GM12878 (cell line): Measurements from ENCODE around the gene EHHADH. TPM values are rescaled to one million over a fixed set of nuclear protein-coding genes. Genes with fewer than 3 reads are reported as not detected.
A peak's percentile ranks its signal among the peaks of the same experiment; 100 is the strongest.

ENCODE experiments used
- ATAC-seq: fragments of 200-7000 bp; cut with Tn5 transposase; 3 replicates; pipeline ENCODE4 v1.9.1; 2020; ENCODE audit warnings: mild to moderate bottlenecking, moderate library complexity
- BruUV-seq: library from RNA; stranded (reverse); fragments of 400-500 nt; replicated peaks from 2 replicates; lab custom pipeline; 2021; lab: Mats Ljungman, UMichigan
- CTCF ChIA-PET: fragments of 300-600 bp; sonication (Branson Sonifier 250); formaldehyde crosslinking; extraction: SDS; loops from one replicate; lab custom pipeline; 2021; ENCODE audit warnings: inconsistent platforms; lab: Yijun Ruan, JAX
- POLR2A ChIA-PET: fragments of 350-600 bp; formaldehyde crosslinking; extraction: SDS; loops from one replicate; lab custom pipeline; 2021; ENCODE audit warnings: inconsistent platforms; lab: Charles Lee
- RAD21 ChIA-PET: fragments of 300-600 bp; sonication (Branson Sonifier 250); formaldehyde crosslinking; loops from one replicate; lab custom pipeline; 2023; ENCODE audit warnings: antibody characterized with exemption; ENCODE audit not compliant: unreplicated experiment; lab: Charles Lee
- SMC1A ChIA-PET: fragments of 300-600 bp; sonication (Branson Sonifier 250); formaldehyde crosslinking; loops from one replicate; lab custom pipeline; 2023; ENCODE audit not compliant: unreplicated experiment, uncharacterized antibody; lab: Charles Lee
- DNase-seq: peaks from one replicate; pipeline ENCODE4 v3.0.0-alpha.2; 2011; ENCODE audit warnings: low read depth, low spot score
- FAIRE-seq: peaks from 3 replicates; lab custom pipeline; 2011; peaks lifted over from hg19 to GRCh38; lab: Jason Lieb, UNC
- H2AFZ ChIP-seq: 2 replicates; pipeline ENCODE4 v1.6.0; 2011; ENCODE audit warnings: low read depth, low read length, control low read depth; ENCODE audit not compliant: control insufficient read depth
- H3K27ac ChIP-seq: 2 replicates; pipeline ENCODE4 v1.5.1; 2011; ENCODE audit warnings: control low read depth; ENCODE audit not compliant: control insufficient read depth, insufficient read depth
- H3K27me3 ChIP-seq, 2 experiments: replicated peaks in 1 of 2; 2 replicates each; pipeline versions ENCODE4 v1.6.0 to v1.6.1; 2011; ENCODE audit warnings: low read length in 1 of 2; ENCODE audit not compliant: control insufficient read depth in 2 of 2, insufficient read depth in 2 of 2
- H3K36me3 ChIP-seq, 2 experiments: 2 replicates each; pipeline ENCODE4 v1.5.1; 2011; ENCODE audit warnings: low read length in 1 of 2; ENCODE audit not compliant: control insufficient read depth in 2 of 2, insufficient read depth in 2 of 2
- H3K4me1 ChIP-seq: 2 replicates; pipeline ENCODE4 v1.6.1; 2011; ENCODE audit warnings: mild to moderate bottlenecking, low read length, moderate library complexity, mixed read lengths; ENCODE audit not compliant: control insufficient read depth, insufficient read depth
- H3K4me2 ChIP-seq: 2 replicates; pipeline ENCODE4 v1.6.0; 2011; ENCODE audit warnings: control low read depth; ENCODE audit not compliant: control insufficient read depth, insufficient read depth
- H3K4me3 ChIP-seq: fragments of 200-600 bp; sonication (generic); 2 replicates; pipeline ENCODE4 v1.5.1; 2016
- H3K79me2 ChIP-seq: 2 replicates; pipeline ENCODE4 v1.6.0; 2011; ENCODE audit warnings: low read length; ENCODE audit not compliant: control insufficient read depth, insufficient read depth
- H3K9ac ChIP-seq: 2 replicates; pipeline ENCODE4 v1.8.0; 2011; ENCODE audit warnings: low read length, control low read depth, mixed read lengths; ENCODE audit not compliant: control insufficient read depth, insufficient read depth
- H3K9me3 ChIP-seq: replicated peaks from 3 replicates; pipeline ENCODE4 v1.5.1; 2011; ENCODE audit warnings: mild to moderate bottlenecking, low read length; ENCODE audit not compliant: control insufficient read depth, insufficient read depth
- H4K20me1 ChIP-seq: 2 replicates; pipeline ENCODE4 v1.6.0; 2011; ENCODE audit not compliant: control insufficient read depth, insufficient read depth
- CUX1 ChIP-seq: IDR thresholded peaks from 2 replicates; pipeline ENCODE4 v1.6.1; 2012; ENCODE audit warnings: improper control_type of control experiment, low read depth, low read length; ENCODE audit not compliant: insufficient replicate concordance
- HDAC2 ChIP-seq: fragments of 200-600 bp; sonication (generic); IDR thresholded peaks from 2 replicates; pipeline ENCODE4 v1.6.1; 2017
- HDAC6 ChIP-seq: fragments of 200-600 bp; sonication (generic); IDR thresholded peaks from one replicate; pipeline ENCODE4 v1.8.0; 2017; ENCODE audit warnings: antibody characterized with exemption; ENCODE audit not compliant: unreplicated experiment
- NFYB ChIP-seq: IDR thresholded peaks from 2 replicates; pipeline ENCODE4 v1.6.1; 2011; ENCODE audit warnings: low read depth, mild to moderate bottlenecking, low read length, improper control_type of control experiment, moderate library complexity; ENCODE audit not compliant: insufficient read depth
- SIN3A ChIP-seq: IDR thresholded peaks from 2 replicates; pipeline ENCODE4 v1.6.1; 2012; ENCODE audit warnings: low read depth, low read length, improper control_type of control experiment
- SMAD1 ChIP-seq: fragments of 450-650 bp; IDR thresholded peaks from 2 replicates; pipeline ENCODE4 v1.6.1; 2018; ENCODE audit warnings: mild to moderate bottlenecking, low read depth; ENCODE audit not compliant: partially characterized antibody
- SMAD5 ChIP-seq: IDR thresholded peaks from 2 replicates; pipeline ENCODE4 v1.6.1; 2016; ENCODE audit warnings: antibody characterized with exemption, low read depth
- SPI1 ChIP-seq: IDR thresholded peaks from 2 replicates; pipeline ENCODE4 v1.6.1; 2011; ENCODE audit warnings: low read depth, mild to moderate bottlenecking, low read length, moderate library complexity, borderline replicate concordance; ENCODE audit not compliant: insufficient read depth
- SREBF1 ChIP-seq: IDR thresholded peaks from 2 replicates; pipeline ENCODE4 v1.6.1; 2012; ENCODE audit warnings: mild to moderate bottlenecking, low read length
- TCF12 ChIP-seq: IDR thresholded peaks from 2 replicates; pipeline ENCODE4 v1.6.1; 2011; ENCODE audit warnings: low read depth, mild to moderate bottlenecking, low read length
- TCF3 ChIP-seq: IDR thresholded peaks from 2 replicates; pipeline ENCODE4 v1.6.1; 2012; ENCODE audit warnings: low read depth, mild to moderate bottlenecking, low read length, borderline replicate concordance; ENCODE audit not compliant: insufficient read depth
- USF1 ChIP-seq: IDR thresholded peaks from 2 replicates; pipeline ENCODE4 v1.6.1; 2011; ENCODE audit warnings: borderline replicate concordance, low read depth, mild to moderate bottlenecking, moderate library complexity, mixed read lengths, low read length; ENCODE audit not compliant: insufficient read depth; ENCODE audit errors: extremely low read length
- WRNIP1 ChIP-seq: IDR thresholded peaks from 2 replicates; pipeline ENCODE4 v1.6.1; 2011; ENCODE audit warnings: low read depth, low read length, improper control_type of control experiment, borderline replicate concordance
- ZNF207 ChIP-seq: fragments of 450-650 bp; IDR thresholded peaks from 2 replicates; pipeline ENCODE4 v1.6.1; 2014; ENCODE audit warnings: antibody characterized with exemption, mild to moderate bottlenecking, borderline replicate concordance
- ZNF592 ChIP-seq: fragments of 450-650 bp; IDR thresholded peaks from 2 replicates; pipeline ENCODE4 v1.6.1; 2017; ENCODE audit warnings: mild to moderate bottlenecking, moderate library complexity
- WGBS: methylation state at CpG from one replicate; pipeline ENCODE4 v1.1.6; 2016; ENCODE audit warnings: low lambda C conversion rate; ENCODE audit not compliant: insufficient replicate concordance, insufficient coverage; ENCODE audit errors: missing lambda C conversion rate; 5-methylcytosine and 5-hydroxymethylcytosine counted together
- in situ Hi-C: fragments of 300-500 bp; cut with MboI; formaldehyde crosslinking; loops from 9 replicates; pipeline ENCODE4 v1.14.3; 2018; ENCODE audit warnings: mixed read lengths
- intact Hi-C: fragments of 100-400 bp; cut with micrococcal nuclease; formaldehyde crosslinking; loops from one replicate; pipeline ENCODE4 v1.14.2; 2022; ENCODE audit not compliant: unreplicated experiment
- polyA plus RNA-seq, 11 experiments: library from polyadenylated mRNA; depleted of rRNA in 4 of 11; unstranded in 6 of 11; stranded (reverse) in 5 of 11; fragments of >200 nt; fragmentation: Nextera tagmentation in 4 of 11; fragmentation: Illumina TruSeq in 1 of 11; extraction: Ambion mirVana in 4 of 11; extraction: Trizol in 1 of 11; gene quantifications; 1 replicate in 1 of 11; 2 replicates in 10 of 11; pipeline versions ENCODE4 v1.2.1 to v1.2.3, GENCODE V29; 2011 to 2016; ENCODE audit warnings: inconsistent platforms in 2 of 11, missing spikeins in 2 of 11, low read depth in 1 of 11
- total RNA-seq, 4 experiments: library from RNA; depleted of rRNA in 3 of 4; stranded (reverse); fragments of >200 nt in 3 of 4; fragmentation: Illumina TruSeq in 1 of 4; extraction: Trizol in 1 of 4; gene quantifications; 2 replicates each; pipeline versions ENCODE4 v1.2.1 to v1.2.3, GENCODE V29; 2013 to 2021

Gene EHHADH
- total and polyA plus RNA-seq, 10 of the 15 experiments (the other 5 are each of a cell fraction or from before 2014, with no cell fraction given) = 0.96 to 8.4 (median 5.3) TPM

- POLR2A ChIA-PET = interaction anchor here (0.7 kb wide), 1 partner anchor 54 kb away, joined by 3 read pairs; no protein-coding TSS in a partner anchor
- in situ Hi-C loops = no loop called here
- Histone ChIP-seq H3K4me1 (no peaks in the 10 kb centered on the region), H3K27ac (no peak overlapping the region), H3K9ac (no peak overlapping the region), H2AFZ (peak overlapping the region; percentile 99), H3K4me3 (0 out of 2 replicates have a peak overlapping the region, but pooled peaks have one; percentile 92), H3K79me2 (no peaks in the 10 kb centered on the region), H3K36me3 (no peaks in the 10 kb centered on the region), H3K9me3 (no peaks in the 10 kb centered on the region), H4K20me1 (no peaks in the 10 kb centered on the region), H3K27me3 (no peaks in the 10 kb centered on the region), H3K4me2 (no peak overlapping the region)
- ATAC-seq = no peak
- CTCF ChIA-PET = interaction anchor here (0.6 to 1.2 kb wide), 2 partner anchors 24 to 1386 kb away, joined by 3 read pairs; no protein-coding TSS in a partner anchor
- SMC1A ChIA-PET = no interaction called here
- no TSS peak for BruUV-seq
- no peak for FAIRE-seq
- DNase-seq = no peak
- RAD21 ChIA-PET = no interaction called here
- WGBS = 85% methylated on average over 4 of the region's 4 CpGs
- intact Hi-C loops = no loop called here
- TF ChIP-seq TCF3 (no peak), HDAC2 (no peak), TCF12 (no peak), ZNF207 (no peak), SMAD5 (no peak), CUX1 (no peak), SPI1 (no peak), NFYB (no peak), SIN3A (no peak), HDAC6 (no peak), SREBF1 (no peak), SMAD1 (no peak), WRNIP1 (no peak), USF1 (no peak), ZNF592 (no peak)
These were observed 950 bp upstream of the EHHADH start for GRCh38 chr3:185254799-185255198.
